ENCODE measurements around the gene EMC9.
"Not testable (repeated sequence)": the region's sequence is repeated elsewhere in the genome, so short reads cannot be mapped to it uniquely, and the experiment has no call there.

Gene EMC9

DNA sequence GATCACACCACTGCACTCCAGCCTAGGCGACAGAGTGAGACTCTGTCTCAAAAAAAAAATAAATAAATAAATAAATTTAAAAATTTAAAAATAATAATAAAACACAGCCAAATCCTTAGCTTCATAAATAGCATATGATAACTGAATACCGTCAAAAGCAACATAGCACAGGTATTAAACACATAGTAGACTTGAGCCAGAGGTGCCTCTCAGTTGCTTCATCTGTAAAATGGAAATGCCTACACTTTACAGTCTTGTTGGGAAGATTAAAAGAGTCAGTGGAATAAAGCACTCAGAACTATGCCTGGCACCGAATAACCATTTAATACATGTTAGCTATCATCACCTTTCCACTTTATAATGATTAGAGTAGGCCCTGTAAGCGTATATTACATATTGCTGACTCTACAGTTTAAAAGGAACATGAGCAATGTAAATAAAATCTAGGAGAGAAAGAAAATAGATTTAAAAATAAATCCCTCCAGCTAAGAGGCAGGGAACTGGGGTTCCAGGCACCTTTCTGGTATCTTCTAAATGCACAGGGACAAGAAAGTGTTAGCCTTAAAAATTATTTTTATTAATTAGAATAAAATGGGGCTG, 34.6 kb downstream of the EMC9 start:
- DNase-seq = no peak

DNA sequence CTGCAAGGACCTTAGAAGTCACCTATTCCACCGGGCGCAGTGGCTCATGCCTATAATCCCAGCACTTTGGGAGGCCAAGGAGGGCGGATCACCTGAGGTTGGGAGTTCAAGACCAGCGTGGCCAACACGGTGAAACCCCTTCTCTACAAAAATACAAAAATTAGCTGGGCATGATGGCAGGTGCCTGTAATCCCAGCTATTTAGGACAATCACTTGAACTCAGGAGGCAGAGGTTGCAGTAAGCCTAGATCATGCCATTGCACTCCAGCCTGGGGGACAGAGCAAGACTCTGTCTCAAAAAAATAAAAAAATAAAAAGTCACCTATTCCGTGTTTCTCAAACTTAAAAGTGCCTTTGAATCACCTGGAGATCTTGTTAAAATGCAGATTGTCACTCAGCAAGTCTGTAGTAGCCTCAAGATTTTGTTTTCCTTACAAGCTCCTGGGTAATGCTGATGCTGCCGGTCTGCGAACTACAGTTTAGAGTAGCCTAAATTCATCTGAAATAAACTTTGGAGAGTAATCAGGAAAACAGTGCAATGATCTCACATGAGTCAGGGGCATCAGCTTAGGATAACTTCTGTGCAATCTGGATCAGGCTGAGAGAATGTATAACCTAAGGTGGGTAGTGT, 35.7 kb downstream of the EMC9 start:
- DNase-seq = not testable (repeated sequence)

DNA sequence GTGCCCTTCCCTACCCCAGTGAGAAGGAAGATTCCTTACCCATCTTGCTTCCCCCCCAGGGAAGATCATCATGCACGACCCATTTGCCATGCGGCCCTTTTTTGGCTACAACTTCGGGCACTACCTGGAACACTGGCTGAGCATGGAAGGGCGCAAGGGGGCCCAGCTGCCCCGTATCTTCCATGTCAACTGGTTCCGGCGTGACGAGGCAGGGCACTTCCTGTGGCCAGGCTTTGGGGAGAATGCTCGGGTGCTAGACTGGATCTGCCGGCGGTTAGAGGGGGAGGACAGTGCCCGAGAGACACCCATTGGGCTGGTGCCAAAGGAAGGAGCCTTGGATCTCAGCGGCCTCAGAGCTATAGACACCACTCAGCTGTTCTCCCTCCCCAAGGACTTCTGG, 37.9 kb downstream of the EMC9 start:
- no peak for DNase-seq

DNA sequence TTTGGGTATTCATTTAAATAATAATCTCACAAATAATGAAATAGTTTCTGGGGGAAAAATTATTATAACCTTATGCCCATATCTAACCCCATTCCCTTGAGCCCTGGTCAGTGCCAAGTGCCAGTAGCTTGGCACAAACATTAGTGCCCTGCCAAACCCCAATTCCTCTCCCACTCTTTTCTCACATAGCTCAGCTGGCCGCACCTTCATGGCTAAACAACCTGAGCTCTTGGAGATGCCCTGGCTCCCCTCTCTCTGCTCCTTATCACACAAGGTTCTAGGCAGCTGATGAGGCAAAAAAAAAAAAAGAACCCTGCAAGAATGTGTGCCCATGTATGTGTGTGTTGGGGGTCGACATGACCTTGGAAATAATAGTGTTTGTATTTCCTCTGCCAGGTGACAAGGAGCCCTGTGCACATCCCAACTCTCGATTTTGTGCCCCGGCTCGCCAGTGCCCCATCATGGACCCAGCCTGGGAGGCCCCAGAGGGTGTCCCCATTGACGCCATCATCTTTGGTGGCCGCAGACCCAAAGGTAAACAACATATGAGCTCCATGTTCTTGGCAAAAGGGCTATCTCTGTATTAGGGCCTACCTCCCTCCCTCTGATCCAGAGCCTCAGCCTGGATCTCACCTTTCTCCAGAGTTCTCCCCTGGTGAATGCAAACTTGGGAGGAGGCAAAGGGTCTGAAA, 38.9 kb downstream of the EMC9 start:
- DNase-seq = no peak

DNA sequence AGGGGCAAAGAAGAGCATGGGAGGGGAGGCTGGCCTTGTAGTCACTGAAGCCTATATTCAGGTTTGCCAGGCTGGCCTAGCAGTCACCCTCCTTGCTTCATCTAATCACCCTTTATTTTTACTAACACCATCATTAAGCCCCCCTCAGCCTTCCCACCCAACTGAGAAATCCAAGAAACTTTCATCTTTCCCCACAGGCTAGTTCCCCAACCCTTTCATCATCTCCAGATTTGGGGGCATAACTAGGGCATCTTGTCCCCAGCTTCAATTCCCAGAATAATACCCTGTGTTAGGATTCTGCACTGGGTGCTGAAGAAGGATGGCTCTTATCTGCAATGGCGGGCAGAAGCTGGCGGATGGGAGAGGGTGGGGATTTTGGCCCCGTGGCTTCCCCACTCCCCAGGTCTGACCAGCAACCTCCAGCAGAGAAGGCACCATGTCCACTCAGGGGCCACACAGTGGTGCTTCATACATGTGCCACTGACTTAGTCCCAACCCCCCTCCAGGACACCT, 40.4 kb downstream of the EMC9 start:
- no peak for DNase-seq

DNA sequence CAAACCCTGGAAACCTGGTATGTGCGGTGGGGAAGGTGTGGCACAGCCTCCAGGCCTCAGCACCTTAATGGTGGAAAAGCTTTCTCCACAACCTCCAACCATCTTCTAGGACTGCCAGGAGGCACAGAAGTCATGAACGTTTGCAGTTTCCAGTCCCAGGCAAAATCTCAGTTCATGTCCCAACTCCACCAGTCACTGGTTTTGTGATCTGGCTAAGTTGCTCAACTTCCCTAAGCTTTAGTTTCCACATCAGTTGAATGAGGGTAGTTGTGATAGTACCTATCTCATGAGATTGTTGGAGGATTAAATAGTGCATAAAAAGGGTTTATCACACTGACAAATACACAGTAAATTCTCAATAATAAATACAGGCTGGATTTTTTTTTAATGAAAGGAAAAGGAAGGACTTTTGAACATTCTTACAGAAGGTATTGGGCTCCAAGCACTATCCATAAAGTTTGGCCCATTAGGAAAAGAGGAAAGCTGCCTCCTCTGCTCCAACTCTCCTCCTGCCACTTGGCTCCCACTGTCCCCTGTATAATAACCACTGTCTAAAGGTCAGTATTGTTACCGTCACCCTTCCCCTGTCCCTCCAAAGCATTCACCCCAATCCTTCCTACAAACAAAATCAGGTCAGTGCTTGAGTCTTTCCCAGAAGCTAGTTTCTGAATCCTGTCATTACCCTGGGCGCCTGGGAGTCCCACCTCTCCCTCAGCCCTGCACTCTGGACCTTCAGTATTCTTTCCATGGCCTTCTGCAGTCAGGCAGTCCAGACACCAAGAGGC, 41.0 kb downstream of the EMC9 start:
- DNase-seq = no peak

DNA sequence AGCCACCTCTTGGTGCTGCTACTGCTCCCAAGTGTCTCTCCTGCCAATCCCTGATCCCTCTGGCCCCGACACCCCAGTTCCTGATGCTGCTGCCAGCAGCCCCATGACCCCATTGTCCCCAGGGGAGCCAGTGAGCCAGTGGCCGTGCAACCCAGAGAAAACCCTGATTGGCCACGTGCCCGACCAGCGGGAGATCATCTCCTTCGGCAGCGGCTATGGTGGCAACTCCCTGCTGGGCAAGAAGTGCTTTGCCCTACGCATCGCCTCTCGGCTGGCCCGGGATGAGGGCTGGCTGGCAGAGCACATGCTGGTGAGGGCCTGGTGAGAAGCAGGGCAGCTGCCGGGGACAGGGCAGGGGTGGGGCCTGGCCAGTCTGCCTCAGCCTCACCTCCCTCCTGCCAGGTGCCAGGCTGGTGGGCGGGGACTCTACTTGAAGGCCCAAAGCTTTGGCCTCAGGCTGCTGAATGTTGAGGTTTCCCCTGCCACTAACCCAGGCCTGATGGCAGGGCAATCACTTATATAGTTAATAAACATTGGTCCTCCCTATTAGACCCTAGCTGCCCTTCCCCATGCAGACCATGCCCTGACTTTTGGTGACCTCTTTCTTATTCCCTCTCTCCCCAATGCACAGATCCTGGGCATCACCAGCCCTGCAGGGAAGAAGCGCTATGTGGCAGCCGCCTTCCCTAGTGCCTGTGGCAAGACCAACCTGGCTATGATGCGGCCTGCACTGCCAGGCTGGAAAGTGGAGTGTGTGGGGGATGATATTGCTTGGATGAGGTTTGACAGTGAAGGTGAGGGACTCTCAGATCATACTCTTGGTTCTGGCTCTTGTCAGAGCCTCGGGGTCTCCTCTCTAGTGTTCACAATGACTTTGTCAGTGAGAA, 42.2 kb downstream of the EMC9 start:
- DNase-seq = no peak

DNA sequence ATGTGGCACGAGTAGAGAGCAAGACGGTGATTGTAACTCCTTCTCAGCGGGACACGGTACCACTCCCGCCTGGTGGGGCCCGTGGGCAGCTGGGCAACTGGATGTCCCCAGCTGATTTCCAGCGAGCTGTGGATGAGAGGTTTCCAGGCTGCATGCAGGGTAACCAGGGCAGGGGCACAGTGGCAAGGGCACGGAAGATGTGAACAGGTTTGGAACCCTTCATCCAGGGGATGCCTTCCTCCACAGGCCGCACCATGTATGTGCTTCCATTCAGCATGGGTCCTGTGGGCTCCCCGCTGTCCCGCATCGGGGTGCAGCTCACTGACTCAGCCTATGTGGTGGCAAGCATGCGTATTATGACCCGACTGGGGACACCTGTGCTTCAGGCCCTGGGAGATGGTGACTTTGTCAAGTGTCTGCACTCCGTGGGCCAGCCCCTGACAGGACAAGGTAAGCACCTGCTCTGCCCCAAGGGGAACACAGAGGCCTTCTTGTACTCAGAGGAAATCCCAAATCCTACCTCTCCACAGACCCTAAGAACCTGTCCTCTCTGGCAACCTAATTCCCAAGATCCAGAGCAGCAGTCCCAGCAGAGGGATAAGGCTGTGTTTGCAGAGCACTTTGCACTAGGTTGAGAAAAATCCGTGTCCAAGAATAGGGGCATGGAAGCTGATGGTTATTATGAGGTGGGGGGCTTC, 43.0 kb downstream of the EMC9 start:
- no peak for DNase-seq

DNA sequence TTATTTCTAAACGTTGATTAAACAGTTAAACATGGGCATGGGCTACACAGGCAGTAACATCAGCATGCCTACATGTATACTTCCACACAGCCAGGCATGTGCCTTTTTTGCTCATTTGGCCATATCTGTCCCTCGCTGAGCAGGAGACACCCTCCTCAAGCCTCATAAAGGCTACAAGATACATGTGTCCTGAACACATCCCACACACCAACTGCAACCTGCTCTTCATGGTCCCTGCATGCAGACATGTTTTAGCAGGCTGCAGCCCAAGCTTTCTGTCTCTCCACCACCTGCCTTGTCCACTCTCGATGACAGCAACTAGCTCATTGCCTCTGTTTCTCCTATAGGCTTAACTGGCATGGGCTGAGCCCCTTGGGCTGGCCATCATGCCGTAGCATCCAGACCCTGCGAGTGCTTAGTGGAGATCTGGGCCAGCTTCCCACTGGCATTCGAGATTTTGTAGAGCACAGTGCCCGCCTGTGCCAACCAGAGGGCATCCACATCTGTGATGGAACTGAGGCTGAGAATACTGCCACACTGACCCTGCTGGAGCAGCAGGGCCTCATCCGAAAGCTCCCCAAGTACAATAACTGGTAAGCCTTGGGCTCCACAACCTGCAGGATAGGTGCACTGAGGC, 44.7 kb downstream of the EMC9 start:
- DNase-seq = no peak

DNA sequence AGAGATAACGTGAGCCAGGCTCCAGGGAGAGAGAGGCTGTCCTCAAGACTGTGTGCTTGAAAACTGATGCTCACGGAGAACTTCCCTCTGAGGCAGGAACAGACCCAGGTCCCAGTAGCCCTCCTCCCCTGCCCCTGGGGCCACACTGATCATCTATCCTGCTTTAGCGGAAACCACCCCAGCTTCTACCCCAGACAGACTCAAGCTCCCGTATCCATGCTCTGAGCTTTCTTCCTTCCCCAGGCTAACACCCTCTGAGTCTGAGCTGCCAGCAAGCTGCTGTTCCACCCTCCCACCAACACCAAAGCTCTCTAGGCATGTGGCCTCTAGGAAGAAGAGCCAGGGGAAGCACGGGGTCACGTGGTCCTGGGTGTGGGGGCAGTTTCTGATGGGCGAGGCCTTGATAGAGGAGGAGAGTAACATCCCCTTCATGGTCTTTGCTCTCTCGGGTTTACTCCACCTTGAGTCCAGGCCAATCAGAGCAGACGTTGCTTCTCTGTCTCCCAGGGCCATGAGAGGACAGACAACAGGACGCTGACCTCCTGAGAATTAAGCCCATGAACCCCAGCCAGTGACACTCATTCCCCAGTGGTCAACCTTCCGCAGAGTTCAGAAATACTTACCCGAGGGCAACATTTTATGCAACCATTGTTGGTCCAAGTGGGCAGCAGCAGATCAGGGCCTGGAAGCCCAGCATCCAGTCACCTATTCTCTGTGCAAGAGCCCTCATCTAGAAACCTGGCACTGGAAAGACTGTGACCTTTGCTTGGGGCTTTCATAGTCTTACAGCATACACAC, 45.9 kb downstream of the EMC9 start:
- peak; percentile 76 for DNase-seq

DNA sequence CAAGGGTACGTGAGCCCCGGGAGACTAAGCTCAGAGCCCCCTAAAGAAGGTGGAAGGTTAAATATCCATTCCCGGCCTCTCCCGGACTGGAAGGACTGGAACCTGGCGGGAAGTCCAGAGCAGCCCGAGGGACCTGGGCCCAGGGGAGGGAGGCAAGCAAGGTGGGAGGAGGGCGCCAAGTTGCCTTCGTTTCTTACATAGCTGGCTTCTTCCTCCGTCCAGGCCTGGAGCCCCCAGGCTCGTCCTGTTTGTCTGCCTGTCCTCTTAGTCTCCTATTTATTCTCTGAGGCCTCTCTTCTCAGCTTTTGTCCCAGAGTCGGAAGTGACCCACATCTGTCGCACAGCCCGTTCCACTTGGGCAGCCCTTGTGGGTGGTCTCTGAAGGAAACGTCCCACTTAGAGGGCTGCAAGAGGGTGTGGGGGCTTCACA, 46.5 kb downstream of the EMC9 start:
- peak; percentile 16 for DNase-seq

DNA sequence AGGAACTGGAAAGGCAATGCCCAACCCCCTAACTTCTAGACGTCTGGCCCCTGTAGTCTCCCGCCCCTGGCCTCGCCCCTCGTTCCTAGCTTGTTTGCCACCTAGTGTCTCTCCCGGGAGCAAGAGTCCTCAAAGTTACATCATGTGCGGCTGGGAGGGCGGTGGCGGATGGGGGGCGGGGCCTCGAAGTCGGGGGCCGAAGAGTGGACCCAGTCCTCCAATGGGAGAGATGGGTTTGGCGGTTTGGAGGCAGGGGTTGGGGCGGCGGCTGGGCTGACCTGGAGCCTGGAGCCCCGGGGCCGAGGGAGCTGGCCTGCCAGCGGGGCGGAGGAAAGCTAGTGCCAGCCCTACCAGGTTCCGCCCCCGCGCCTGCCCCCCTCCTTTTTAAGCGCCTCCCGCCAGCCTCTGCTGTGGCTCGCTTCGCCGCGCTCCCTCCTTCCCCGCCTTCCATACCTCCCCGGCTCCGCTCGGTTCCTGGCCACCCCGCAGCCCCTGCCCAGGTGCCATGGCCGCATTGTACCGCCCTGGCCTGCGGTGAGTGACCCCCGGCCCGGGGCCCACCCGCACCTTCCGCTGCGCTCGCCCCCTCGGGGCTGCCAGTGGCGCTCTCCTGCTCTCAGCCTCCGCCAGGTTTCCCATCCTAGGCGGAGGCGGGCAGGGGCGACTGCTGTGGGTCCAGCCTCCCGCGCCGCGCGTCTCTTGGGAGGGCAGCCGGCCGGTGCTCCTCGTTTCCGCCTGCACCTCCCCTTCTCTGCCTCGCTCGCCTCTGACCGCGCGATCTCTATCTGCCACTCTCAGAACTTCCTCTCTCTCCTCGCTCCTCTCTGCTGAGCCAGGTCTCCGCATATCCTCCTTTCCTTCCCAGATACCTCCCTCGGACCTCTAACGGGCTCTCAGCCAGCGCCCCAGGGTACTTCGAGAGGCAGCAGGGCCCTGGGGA, 47.2 kb downstream of the EMC9 start, which contains the start of gene PCK2:
TSS of gene PCK2 (plus strand) at position 411 of the 940 bp plus-strand sequence. CDS start at position 506, 95 bp downstream.
- peak; percentile 94 for DNase-seq

DNA sequence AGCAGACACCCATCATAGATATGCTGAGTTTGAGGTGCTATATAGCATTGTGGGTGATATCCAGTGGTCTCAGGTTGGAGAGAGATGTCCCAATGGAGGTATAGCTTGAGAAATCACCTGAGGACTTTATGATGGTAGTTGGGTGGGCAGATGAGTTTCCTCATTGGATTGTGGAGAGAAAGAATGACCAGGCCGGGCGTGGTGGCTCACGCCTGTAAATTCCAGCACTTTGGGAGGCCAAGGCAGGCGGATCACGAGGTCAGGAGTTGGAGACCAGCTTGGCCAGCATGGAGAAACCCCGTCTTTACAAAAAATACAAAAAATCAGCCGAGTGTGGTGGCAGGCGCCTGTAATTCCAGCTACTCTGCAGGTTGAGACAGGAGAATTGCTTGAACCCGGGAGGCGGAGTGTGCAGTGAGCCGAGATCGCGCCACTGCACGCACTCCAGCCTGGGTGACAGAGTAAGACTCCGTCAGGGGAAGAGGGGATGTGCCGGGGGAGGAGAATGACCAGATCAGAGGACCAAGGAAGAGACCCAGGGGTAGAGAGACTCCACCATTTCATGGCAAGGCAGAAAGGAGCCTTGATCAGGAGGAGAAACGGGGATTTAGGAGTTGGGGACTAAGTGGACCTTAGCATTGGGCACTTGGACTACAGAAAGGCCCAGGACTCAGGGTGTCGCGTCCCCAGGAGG, 48.0 kb downstream of the EMC9 start:
- DNase-seq = no peak

DNA sequence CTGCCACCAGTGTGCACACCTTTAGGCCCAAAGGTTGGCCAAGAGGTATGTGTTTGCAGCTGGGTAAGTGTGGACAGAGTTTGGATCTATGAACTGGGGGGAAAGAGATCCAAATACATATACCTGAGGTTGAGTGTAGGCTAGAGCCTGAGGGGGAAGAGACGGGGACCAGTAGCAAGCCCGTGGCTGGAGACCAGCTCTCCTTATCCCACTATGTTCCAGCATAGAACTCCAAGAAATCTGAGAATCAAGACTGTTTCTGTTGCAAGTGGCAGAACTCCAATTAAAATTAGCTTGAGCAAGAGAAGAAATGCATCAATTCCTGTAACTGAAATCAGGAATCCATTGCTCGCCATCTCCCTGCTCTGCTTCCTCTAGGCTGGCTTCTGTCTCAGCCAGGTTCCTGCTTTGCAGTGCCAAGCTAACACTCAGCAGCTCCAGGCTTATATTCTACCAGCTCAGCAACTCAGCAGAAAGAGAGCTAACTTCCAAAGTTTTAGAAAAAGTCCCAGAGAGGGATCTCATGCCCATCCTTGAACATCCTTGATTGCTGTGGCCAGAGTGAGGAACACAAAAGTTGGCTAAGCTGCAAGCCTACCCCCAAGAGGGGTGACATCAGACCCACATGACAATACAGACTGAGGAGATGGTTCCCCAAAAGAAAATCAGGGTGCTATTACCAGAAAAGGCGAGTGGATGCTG, 48.7 kb downstream of the EMC9 start:
- DNase-seq = no peak

DNA sequence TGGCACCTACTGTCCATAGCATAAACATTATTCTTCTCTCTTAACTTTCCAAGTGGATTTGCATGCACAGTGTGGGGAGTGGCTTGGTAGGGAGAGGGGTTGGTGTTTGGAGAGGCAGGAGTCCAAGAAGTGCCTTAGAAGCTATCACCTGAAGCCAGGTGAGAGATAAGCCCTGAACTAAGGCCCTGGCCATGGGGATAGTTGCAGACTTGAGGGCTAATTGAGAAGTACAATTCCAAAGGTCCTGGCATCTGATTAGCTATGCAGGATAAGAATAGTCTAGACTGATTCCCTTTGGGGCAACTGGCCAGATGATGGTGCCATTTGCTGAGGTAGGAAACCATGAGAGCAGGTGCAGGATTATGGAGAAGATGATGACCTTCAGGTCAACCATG, 49.3 kb downstream of the EMC9 start:
- no peak for DNase-seq

DNA sequence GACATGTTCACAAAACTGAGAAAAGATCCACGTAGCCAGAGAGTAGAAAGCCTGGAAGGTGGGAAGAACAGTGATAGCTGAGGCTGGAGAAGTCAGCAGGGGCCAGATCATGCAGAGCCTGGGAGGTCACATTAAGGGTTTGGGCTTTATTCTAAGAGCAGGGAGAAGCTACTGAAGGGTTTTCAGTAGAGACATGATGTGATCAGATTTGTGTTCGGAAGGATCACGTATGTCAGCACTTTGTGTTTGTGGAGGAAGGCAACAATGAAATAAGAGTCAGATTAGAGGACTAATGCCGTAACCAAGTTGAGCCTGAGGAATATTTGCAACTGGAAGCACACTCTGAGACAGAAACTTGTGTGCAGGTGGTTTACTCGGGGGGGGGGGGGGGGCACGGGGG, 51.5 kb downstream of the EMC9 start:
- DNase-seq = no peak
